ENCODE measurements around the gene DCAF15. TPM values are rescaled to one million over a fixed set of nuclear protein-coding genes. Genes with fewer than 3 reads are reported as not detected.

The DCAF15 gene
- total RNA-seq, 1 donor from 2014 or later = 17.5 TPM

Other genes starting within 250 kb of the DCAF15 start
- gene MRI1, start 188.0 kb upstream of the DCAF15 start, total RNA-seq = 22.9 TPM
- gene C19orf53, start 178.1 kb upstream of the DCAF15 start, total RNA-seq = 71.5 TPM
- gene ZSWIM4, start 157.1 kb upstream of the DCAF15 start, total RNA-seq = 5.2 TPM
- gene NANOS3, start 75.4 kb upstream of the DCAF15 start, total RNA-seq = not detected
- gene BRME1, start 46.4 kb upstream of the DCAF15 start, total RNA-seq = 0.67 TPM
- 30.2 TPM for gene CC2D1A, start 46.3 kb upstream of the DCAF15 start, total RNA-seq
- 0.93 TPM for gene PODNL1, start 14.1 kb upstream of the DCAF15 start, total RNA-seq
- gene RFX1, start 53.8 kb downstream of the DCAF15 start, total RNA-seq = 12.2 TPM
- not detected for gene RLN3, start 75.6 kb downstream of the DCAF15 start, total RNA-seq
- 8.5 TPM for gene IL27RA, start 79.3 kb downstream of the DCAF15 start, total RNA-seq
- not detected for gene PALM3, start 109.6 kb downstream of the DCAF15 start, total RNA-seq
- 1.7 TPM for gene MISP3, start 120.3 kb downstream of the DCAF15 start, total RNA-seq
- not detected for gene C19orf67, start 133.3 kb downstream of the DCAF15 start, total RNA-seq
- 32.3 TPM for gene SAMD1, start 138.2 kb downstream of the DCAF15 start, total RNA-seq
- gene PRKACA, start 165.3 kb downstream of the DCAF15 start, total RNA-seq = 160 TPM
- 0.87 TPM for gene ASF1B, start 184.1 kb downstream of the DCAF15 start, total RNA-seq

All from mesenteric fat pad (tissue), 1 donor.